ENCODE measurements around the gene INSIG1. TPM values are rescaled to one million over a fixed set of nuclear protein-coding genes. Genes with fewer than 3 reads are reported as not detected.

Gene INSIG1
- total RNA-seq, 1 experiment from 2014 or later, result 103 TPM

GRCh38 chr7:155285833-155286232 lies 11.8 kb upstream of the INSIG1 start:
- Histone ChIP-seq H4K20me1 (ENCODE audit: insufficient read depth) (no peaks in the 10 kb centered on the region), H3K4me1 (replicated peaks; ENCODE audit: insufficient read depth) (peaks cover 27% of the 10 kb centered on the region), H3K9me3 (ENCODE audit: insufficient read depth, low read depth) (no peaks in the 10 kb centered on the region), H3K4me3 (no peak overlapping the region), H3K4me2 (no peak overlapping the region), H3K9me2 (ENCODE audit: insufficient read depth) (no peaks in the 10 kb centered on the region), H3K27me3 (ENCODE audit: insufficient read depth, low read depth) (no peaks in the 10 kb centered on the region), H3K79me2 (ENCODE audit: low read depth) (no peaks in the 10 kb centered on the region), H2AFZ (no peak overlapping the region), H3F3A (ENCODE audit: insufficient read depth, low read depth) (0 out of 2 replicates have a peak, but pooled peaks cover 4% of the 10 kb centered on the region), H3K36me3 (ENCODE audit: low read depth) (no peaks in the 10 kb centered on the region), H3K27ac (no peak overlapping the region)
- no TSS peak for BruUV-seq (replicated peaks)
- POLR2A ChIA-PET (ENCODE audit: unreplicated experiment), result no interaction called here
- intact Hi-C loops (cut with micrococcal nuclease; ENCODE audit: unreplicated experiment), result no loop called here
- CTCF ChIA-PET, result no interaction called here
- TF ChIP-seq, protein P1, sequence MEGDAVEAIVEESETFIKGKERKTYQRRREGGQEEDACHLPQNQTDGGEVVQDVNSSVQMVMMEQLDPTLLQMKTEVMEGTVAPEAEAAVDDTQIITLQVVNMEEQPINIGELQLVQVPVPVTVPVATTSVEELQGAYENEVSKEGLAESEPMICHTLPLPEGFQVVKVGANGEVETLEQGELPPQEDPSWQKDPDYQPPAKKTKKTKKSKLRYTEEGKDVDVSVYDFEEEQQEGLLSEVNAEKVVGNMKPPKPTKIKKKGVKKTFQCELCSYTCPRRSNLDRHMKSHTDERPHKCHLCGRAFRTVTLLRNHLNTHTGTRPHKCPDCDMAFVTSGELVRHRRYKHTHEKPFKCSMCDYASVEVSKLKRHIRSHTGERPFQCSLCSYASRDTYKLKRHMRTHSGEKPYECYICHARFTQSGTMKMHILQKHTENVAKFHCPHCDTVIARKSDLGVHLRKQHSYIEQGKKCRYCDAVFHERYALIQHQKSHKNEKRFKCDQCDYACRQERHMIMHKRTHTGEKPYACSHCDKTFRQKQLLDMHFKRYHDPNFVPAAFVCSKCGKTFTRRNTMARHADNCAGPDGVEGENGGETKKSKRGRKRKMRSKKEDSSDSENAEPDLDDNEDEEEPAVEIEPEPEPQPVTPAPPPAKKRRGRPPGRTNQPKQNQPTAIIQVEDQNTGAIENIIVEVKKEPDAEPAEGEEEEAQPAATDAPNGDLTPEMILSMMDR (conservative IDR thresholded peaks at IDR 0.05), result no peak
- no peak for TF ChIP-seq EZH2 (IDR thresholded peaks at IDR 0.05; ENCODE audit: low read depth)
- no peak for DNase-seq

DNA sequence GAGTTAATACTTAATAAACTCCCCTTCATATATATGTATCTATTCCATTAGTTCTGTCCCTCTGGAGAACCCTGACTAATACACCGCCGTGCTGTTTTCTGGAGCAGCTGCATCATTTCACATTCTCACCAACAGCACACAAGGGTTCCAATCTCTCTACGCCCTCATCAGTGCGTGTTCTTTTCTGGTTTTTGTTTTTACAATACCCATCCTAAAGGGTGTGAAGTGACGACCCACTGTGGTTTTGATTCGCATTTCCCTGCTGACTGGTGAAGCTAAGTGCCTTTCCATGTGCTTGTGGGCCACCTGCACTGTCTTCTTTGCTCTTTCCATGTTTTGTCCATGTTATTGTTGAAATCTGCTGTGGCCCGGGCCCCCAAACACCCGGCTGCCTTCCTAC lies 11.0 kb upstream of the INSIG1 start:
- no peak overlapping the region for H3K4me2 ChIP-seq

DNA sequence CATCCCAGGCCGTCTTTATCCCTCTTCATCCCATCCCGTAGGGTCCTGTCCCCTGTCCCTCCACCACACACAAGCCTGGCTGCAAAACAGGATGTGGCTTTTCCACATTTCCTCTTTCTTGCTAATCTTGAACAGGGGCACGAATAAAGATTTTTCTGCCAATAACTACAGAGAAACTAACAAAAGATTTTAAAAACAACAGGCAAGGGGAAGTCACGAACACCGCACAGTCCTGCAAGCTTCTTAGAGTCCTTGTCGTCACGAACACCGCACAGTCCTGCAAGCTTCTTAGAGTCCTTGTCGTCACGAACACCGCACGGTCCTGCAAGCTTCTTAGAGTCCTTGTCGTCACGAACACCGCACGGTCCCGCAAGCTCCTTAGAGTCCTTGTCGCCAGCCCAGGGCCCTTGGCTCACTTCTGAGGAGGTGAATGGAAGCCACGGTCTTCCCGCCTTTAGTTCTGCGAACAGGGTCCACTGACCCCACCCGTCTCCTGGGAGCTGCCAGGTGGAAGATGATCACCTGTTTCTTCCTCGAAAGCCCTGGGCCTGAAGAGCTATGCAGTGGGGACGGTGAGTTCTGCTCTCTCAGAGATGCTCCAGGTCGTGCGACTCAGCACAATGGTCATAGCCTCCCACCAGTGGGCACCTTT lies 10.3 kb upstream of the INSIG1 start:
- no peak overlapping the region for H2AFZ ChIP-seq
- no peaks in the 10 kb centered on the region for H3K36me3 ChIP-seq (ENCODE audit: low read depth)
- H3K4me1 ChIP-seq (replicated peaks; ENCODE audit: insufficient read depth), result peaks cover 20% of the 10 kb centered on the region
- H3K27ac ChIP-seq, result no peak overlapping the region
- no peaks in the 10 kb centered on the region for H3K9me2 ChIP-seq (ENCODE audit: insufficient read depth)
- intact Hi-C loops (cut with micrococcal nuclease; ENCODE audit: unreplicated experiment), result no loop called here
- no peaks in the 10 kb centered on the region for H3K27me3 ChIP-seq (ENCODE audit: insufficient read depth, low read depth)
- no peaks in the 10 kb centered on the region for H3K9me3 ChIP-seq (ENCODE audit: insufficient read depth, low read depth)
- DNase-seq, result no peak
- H3F3A ChIP-seq (ENCODE audit: insufficient read depth, low read depth), result 0 out of 2 replicates have a peak, but pooled peaks cover 4% of the 10 kb centered on the region
- TF ChIP-seq EZH2 (IDR thresholded peaks at IDR 0.05; ENCODE audit: low read depth), result no peak
- TF ChIP-seq, protein P1 (conservative IDR thresholded peaks at IDR 0.05), result no peak
- H4K20me1 ChIP-seq (ENCODE audit: insufficient read depth), result no peaks in the 10 kb centered on the region
- ChIA-PET POLR2A (ENCODE audit: unreplicated experiment) (no interaction called here), CTCF (no interaction called here)
- H3K4me3 ChIP-seq, result no peak overlapping the region
- BruUV-seq (replicated peaks), result no TSS peak
- no peak overlapping the region for H3K4me2 ChIP-seq
- H3K79me2 ChIP-seq (ENCODE audit: low read depth), result no peaks in the 10 kb centered on the region

More for the DNA sequence above, 11.0 kb upstream of the INSIG1 start:
- H3F3A ChIP-seq (ENCODE audit: insufficient read depth, low read depth), result 0 out of 2 replicates have a peak, but pooled peaks cover 4% of the 10 kb centered on the region
- H3K4me3 ChIP-seq, result no peak overlapping the region
- POLR2A ChIA-PET (ENCODE audit: unreplicated experiment), result no interaction called here
- no peak for DNase-seq
- intact Hi-C loops (cut with micrococcal nuclease; ENCODE audit: unreplicated experiment), result no loop called here
- H3K79me2 ChIP-seq (ENCODE audit: low read depth), result no peaks in the 10 kb centered on the region
- H3K27ac ChIP-seq, result no peak overlapping the region
- H3K27me3 ChIP-seq (ENCODE audit: insufficient read depth, low read depth), result no peaks in the 10 kb centered on the region
- no peak overlapping the region for H2AFZ ChIP-seq
- peaks cover 27% of the 10 kb centered on the region for H3K4me1 ChIP-seq (replicated peaks; ENCODE audit: insufficient read depth)
- H3K36me3 ChIP-seq (ENCODE audit: low read depth), result no peaks in the 10 kb centered on the region
- CTCF ChIA-PET, result no interaction called here
- no peaks in the 10 kb centered on the region for H3K9me3 ChIP-seq (ENCODE audit: insufficient read depth, low read depth)
- TF ChIP-seq, protein P1 (conservative IDR thresholded peaks at IDR 0.05), result no peak
- no peak for TF ChIP-seq EZH2 (IDR thresholded peaks at IDR 0.05; ENCODE audit: low read depth)
- no peaks in the 10 kb centered on the region for H4K20me1 ChIP-seq (ENCODE audit: insufficient read depth)
- no peaks in the 10 kb centered on the region for H3K9me2 ChIP-seq (ENCODE audit: insufficient read depth)
- BruUV-seq (replicated peaks), result no TSS peak

All from PC-9 (cell line).